HTERT RPE-1 (cell line): ENCODE data around the gene DAZL.

Source experiments
- in situ Hi-C: fragments of 300-500 bp; cut with MboI; formaldehyde crosslinking; loops from 4 replicates; pipeline ENCODE4 v1.14.3; 2020; ENCODE audit warnings: low sequenced_read_pairs

DAZL gene

DNA sequence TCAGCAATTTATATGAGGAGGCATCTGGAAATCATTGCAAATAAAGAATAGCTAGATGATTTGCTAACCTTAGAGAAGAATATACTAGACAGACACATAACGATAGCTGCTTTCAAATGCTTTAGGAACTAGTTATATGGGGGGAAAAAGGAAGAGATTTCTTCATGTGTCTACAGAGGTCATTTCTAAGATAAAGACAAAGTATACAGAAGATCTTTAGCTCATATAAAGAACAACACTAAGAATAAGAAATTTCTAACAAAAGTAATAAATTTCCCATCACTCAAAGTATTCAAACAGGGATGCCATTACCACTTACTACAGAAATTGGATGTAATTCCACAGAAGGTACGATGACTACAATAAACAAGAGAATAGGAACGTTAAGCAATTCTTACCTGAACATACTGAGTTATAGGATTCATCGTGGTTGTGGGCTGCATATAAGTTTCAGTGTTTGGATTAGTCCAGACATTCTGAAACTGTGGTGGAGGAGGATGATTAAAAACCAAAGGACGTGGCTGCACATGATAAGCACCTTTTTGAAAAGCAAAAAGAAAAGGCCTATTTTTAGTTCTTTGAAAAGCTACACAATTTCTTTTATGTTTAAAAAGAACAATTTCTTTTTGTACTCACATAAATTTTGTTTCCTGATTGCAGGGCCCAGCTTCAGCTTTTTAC lies 8.7 kb downstream of the DAZL start:
- in situ Hi-C loops = no loop called here

DNA sequence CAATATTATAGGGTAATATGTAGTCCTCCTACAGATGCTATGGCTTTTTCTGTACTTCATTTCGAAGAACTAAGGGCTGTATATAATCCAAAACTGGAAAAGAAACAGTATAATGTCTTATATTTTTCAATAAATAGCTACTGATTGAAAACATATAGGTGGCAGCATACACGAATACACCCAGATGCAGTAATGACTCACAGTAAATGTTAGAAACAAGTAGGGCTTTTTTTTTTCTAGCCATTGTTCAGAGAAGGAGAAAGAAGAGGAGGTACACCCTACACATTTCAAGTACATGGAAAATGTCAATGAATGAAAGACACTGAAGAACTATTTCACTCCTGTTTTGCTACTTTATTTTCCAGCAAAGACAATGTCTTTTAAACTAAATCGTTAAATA lies 9.4 kb downstream of the DAZL start:
- in situ Hi-C loops = no loop called here

DNA sequence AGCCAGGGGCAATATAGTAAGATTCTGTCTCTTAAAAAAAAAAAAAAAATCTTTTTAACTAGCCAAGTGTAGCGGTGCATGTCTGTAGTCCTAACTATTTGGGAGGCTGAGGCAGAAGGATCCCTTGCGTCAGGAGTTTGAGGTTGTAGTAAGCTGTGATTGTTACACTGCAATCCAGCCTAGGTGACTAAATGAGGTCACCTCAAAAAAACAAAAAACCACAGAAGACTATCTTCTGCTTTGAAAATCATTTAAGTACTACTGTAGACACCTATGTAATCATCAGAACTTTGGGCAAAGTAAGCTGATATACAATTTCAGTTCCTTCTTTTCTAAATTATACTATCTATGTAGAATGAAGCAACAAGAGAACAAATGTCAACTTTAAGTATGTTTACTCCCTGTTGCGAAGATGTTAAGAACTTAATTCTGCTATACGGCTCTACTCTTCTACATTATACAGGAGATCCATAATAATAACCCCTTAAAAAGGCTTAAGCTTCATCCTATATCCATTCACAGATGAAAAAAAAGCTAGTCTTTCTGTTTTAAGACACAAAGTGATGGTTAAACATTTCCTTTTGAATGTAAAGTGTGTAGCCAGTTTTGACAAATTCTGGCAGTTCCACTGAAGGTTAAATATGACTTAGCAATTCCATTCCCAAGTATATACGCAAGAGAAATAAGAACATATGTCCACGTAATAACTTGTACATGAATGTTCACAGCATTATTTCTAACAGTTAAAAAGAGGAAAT lies 15.2 kb downstream of the DAZL start:
- in situ Hi-C loops = no loop called here

DNA sequence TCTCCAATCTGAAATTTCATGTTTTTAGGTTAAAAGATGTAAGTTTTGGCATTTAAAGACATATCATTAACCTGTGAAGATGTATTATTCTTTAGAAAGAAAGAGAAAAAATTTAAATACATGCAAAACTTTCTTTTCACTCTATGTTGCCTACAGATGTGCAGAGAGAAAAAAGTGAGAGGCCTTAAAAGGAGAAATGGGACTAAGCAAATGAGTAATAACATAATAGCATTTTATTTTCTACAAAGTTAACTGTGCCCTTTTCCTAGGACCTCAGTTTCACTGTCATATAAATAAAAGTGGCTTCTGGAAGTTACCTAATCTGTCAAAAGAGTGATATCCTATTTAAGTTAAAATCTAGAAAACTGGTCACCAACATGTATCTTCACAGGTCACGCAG lies 16.1 kb downstream of the DAZL start:
- in situ Hi-C loops = no loop called here

DNA sequence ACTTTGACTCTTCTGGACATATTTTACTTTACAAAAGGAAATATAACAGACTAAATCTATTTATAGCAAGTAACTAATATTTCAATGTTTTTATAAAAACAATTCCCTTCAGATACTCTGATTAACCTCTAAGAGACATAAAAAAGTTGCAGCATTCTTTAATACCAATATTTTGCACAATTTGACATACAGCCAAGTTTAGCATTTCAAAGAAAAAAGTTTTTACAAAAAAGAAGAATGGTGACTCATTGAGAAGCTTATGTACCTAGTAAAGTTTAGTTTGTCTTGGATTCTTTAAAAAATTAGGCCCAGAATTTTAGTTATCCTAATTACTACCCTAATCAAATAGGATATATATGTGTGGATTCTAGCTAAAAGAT lies 17.6 kb downstream of the DAZL start:
- in situ Hi-C loops = no loop called here

DNA sequence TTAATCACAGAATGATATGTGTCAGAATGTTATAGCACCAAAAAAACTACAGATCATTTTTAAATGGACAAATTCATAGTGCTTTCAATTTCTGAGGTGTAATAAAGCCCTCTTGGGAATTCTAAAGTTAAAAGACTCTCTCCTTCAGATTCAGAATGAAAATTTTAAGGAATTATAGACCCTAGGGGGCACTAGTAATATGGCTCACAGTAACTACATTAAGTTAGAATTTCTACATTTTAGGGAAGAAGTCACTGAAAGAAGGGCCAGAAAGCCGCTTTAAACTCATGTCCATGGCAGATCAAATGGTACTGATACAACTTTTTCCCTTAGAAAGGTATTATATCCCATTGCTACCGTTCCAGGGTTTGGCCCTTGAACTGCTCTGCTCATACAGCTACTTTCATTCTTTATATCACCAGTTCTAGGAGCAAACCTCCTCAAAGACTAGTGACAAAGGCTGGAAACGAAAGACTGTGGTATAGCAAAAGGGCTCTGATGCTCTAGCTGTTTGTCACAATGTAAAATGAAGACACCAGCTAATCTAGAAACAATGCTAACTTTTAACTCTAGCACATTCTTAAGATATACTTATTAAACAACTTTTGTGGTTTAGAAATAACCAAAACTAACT lies 18.1 kb downstream of the DAZL start:
- in situ Hi-C loops = no loop called here

DNA sequence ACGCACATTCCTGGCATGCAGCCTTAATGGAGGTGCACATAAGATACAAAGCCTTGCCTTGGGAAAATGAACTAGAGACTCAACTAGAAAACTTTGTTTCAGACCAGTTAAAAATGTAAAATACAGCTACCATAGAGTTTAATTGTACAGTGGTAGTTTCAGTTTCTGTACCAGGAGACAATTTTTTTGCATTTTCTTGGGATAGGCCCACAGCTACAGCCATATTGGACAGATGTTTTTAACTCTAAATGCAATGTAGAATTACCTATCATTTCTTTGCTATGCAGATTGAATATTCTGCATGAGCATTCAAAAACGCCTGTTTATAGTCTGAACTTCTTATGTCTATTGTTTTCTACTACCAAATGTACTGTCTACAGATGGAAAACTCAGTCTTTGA lies 20.3 kb downstream of the DAZL start:
- in situ Hi-C loops = no loop called here

DNA sequence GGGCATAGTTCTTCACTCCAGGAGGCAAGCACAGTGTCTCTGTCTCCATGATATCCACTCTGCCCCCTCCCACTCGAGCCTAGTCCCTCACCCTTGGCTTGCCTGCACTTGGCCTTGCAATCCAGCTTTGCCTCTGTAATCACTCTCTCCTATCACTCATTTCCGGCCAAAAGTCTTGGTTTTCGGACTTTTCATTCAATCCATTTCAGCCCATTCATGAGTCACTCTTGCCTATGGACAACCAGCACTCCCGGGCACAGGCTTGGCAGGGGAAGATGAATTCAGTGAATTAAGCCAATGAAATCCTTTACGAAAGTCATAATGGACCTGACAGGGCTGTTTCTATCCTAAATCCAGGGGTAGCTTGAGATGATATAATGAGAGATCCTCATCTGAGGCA lies 21.7 kb downstream of the DAZL start:
- in situ Hi-C loops = no loop called here

DNA sequence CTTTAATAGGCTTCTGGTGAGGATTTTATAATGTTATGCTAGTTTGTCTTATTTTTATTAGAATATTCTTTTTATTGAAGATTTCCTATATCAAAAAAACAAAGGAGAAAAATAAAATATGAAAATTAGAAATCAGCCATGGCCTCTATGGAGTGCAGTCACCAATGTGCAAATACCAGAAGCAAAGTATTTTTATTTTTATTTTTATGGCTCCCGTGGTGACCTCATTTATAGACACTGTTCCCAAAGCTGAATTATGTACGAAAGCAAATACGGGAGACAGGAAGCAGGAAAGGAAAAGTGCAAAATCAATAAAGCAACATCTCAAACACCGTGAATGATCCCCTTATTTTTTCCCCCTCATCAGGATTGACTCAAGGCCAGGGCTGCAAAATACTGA lies 35.1 kb downstream of the DAZL start:
- in situ Hi-C loops = loop anchor here (25.0 kb wide), 1 partner anchor 283 kb away; no protein-coding TSS in a partner anchor

DNA sequence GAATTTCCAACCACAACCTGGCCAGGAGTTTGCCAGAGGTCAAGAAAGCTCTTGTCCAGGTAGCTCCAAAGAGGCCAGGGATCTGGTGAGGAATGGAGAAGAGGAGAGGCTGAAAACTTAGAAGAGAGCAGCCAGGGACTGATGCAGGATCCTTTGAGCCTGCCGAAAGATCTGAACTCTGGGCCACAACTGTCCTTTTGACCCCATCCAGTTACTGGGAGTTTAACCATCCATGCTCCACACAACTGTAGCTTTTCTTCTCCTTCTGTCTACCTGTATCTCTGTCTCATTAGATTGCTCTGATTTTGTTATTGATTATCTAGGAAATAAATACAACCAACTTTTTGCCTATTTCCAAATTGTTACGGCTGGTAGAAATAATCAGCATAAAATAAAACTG lies 36.7 kb downstream of the DAZL start:
- in situ Hi-C loops = loop anchor here (25.0 kb wide), 1 partner anchor 281 kb away; no protein-coding TSS in a partner anchor

DNA sequence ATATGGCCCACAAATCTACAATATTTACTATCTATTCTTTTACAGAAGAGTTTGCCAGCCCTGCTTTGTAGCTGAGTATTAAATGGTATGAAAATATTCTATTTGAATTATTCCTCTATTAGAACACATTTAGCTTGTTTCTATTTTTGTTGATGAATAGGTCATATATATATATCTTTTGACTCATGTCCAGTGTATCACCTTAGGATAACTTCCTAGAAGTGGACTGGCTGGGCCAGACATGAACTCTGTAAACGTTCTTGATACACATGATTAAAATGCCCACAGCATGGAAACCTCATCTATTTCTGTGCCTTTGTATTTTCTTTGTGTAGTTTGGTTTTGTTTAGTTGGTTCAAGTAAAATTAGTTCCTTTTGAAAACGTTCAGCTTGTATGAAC lies 37.1 kb downstream of the DAZL start:
- in situ Hi-C loops = loop anchor here (25.0 kb wide), 1 partner anchor 281 kb away; no protein-coding TSS in a partner anchor

DNA sequence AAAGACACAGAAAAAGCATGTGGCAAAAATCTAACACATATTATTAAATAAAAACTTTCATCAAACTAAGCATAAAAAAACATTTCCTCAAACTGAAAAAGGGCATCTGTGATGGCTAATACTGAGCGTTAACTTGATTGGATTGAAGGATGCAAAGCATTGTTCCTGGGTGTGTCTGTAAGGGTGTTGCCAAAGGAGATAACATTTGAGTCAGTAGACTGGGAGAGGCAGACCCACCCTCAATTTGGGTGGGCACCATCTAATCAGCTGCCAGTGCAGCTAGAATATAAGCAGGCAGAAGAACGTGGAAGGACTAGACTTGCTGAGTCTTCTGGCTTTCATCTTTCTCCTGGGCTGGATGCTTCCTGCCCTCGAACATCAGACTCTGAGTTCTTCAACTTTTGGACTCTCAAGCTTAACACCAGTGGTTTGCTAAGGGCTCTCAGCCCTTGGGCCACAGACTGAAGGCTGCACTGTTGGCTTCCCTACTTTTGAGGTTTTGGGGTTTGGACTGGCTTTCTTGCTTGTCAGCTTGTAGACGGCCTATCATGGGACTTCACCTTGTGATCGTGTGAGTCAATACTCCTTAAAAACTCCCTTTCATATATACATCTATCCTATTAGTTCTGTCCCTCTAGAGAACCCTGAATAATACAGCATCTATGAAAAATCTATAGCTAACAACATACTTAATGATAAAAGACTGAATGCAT lies 45.4 kb downstream of the DAZL start:
- in situ Hi-C loops = loop anchor here (25.0 kb wide), 1 partner anchor 273 kb away; no protein-coding TSS in a partner anchor

DNA sequence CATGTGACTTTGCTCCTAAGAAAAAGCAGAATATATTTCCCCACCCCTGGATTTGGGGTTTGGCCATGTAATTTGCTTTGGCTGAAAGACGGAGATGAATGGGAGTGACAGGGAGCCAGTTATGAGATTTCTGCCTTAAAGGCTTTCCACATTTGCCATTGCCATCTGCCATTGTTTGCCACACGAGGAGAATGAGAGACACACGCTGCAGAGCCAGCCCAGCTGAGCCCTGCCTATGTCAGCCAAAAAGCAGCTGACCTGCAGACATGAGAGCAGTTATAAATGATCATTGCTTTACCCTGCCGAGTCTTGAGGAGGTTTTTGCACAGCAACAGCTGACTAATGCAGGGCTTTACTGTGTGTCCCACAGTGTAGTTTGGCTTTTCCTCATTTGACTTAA lies 51.1 kb downstream of the DAZL start:
- in situ Hi-C loops = loop anchor here (25.0 kb wide), 1 partner anchor 267 kb away; no protein-coding TSS in a partner anchor

DNA sequence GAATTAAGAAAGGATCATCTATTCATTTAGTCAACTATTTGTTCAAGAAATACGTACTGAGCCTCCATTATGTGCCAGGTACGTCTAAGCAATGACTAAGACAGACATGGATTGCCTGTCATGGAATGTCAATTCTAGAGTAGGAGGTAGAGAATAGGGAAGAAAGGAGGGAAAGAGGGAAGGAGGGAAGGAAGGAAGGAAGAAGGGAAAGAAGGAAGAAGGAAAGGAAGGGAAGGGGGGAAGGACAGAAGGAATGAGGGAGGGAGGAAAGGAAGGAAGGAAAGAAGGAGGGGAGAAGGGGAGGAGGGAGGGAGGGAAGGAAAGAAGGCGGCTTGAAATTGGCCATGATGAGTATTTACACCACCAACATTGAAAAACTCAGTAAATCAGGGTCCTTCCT lies 52.5 kb downstream of the DAZL start:
- in situ Hi-C loops = loop anchor here (25.0 kb wide), 1 partner anchor 265 kb away; no protein-coding TSS in a partner anchor

DNA sequence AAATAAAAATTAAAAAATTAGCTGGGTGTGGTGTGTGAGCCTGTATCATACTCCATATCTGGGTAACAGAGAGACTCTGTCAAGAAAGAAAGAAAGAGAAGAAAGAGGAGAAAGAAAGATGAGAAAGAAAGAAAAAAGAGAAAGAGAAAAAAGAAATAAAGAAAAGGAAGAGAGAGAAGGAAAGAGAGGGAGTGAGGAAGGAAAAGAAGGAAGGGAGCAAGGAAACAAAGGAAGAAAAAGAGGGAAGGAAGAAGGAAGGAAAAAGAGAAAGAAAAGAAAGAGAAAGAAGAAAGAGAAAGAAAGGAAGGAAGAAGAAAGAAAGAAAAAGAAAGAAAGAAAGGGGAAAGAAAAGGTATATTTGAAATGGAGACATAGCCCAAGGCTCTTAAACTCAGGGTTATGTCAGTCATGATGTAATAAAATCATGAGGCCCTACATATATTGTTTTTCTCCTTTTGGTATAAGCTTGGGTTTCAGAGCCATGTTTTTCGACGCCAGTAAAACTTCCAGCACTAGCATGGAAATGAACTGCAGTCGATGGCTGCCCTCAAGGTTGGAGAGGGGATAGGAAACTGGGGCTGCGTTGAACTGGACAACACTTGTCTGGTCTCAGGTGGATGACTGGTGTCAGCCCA lies 53.8 kb downstream of the DAZL start:
- in situ Hi-C loops = loop anchor here (25.0 kb wide), 1 partner anchor 264 kb away; no protein-coding TSS in a partner anchor

DNA sequence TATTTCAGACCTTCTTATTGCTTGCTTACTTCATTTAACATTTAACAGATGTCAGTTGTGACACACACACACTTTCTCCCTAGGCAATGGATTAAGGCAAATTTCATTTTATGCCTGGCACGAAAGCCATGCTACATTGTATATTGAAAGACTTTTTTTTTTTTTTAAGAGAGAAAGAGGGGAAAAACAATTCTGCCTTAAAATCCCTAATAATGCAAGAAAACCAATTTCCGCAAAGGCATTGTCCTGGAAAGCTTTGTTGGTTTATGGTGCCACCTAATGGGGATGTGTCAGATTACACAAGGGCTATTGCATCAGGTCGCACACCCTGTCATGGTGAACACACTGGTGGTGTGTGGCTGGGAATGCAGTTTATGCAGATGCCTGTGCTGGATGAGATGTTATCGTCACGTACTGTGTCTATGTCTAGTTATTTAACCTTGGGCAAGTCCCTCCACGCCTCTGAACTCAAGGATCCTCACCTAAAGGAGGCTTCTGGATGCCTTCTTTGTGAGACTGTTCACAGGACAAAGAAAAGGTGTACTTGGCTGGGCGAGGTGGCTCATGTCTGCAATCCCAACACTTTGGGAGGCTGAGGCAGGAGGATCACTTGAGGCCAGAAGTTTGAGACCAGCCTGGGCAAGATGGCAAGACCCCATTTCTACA lies 54.4 kb downstream of the DAZL start:
- in situ Hi-C loops = loop anchor here (25.0 kb wide), 1 partner anchor 264 kb away; no protein-coding TSS in a partner anchor

DNA sequence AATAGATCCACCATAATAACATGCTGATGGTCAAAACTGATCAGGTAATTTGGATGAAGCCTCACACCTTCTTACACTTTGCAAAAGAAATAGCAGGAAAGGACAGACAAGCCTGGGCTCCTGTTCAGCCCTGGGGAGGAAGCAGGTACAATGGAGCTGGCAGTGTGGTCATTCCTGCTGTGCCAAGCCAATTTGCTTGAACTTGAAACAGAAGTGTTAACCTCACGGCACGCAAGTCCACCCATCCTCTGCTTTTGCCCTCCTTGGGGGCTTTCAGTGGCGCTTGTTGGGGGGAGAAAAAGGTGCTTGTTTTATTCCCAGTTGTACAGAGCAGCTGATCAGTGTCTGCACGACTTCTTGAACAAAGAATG lies 54.9 kb downstream of the DAZL start:
- in situ Hi-C loops = loop anchor here (25.0 kb wide), 1 partner anchor 263 kb away; no protein-coding TSS in a partner anchor

DNA sequence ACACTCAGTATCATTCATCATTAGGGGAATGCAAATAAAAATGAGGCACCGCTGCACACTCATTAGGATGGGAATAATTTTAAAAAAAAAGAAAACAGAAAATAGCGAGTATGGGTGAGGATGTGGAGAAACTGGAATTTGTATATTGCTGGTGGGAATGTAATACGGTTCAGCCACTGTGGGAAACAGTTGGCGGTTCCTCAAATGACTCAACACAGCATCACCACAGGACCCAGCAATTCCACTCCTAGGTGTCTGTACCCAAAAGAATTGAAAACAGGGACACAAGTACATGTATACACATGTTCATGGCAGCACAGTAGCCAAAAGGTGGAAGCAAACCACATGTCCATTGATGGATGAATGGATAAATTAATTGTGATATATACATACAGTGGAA lies 56.5 kb downstream of the DAZL start:
- in situ Hi-C loops = no loop called here

DNA sequence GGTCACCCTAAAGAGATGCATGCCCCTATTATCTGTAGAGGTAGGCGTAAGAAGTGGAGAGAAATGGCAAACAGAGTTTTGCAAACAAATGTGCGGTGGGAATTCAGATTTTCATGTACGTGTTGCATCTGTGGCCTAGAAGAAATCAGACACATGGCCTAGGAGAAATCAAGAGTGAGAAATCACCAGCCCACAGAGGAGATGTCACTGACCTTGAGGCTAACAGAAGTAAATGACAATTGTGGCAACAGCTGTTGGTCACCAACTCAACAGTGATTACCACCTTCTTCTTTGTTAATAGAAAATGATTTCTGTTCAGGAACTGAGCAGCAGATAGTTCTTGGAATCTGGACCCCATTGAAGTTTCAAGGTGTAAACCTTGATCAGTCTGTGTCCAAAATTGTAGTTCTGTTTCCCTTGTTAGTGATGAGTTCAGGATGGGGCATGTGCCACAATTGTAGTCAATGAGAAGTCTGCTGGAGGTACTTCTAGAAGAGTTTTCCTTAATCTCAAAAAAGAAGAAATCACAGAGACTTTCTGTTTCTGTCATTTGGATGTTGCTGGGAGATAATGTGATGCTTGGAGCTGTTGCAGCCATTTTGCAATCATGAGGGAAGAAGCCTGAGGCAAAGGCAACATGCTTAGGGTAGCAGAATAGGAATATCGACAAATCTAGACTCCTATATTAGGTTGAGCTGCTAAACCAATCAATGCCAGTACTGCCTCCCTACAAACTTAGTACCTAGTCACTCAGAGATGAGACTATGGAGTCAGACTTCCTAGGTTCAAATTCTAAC lies 57.5 kb downstream of the DAZL start:
- in situ Hi-C loops = no loop called here
